Peyer's patch (tissue), 4 donors: ENCODE measurements around the gene CRADD.

ENCODE experiments used
- CTCF ChIP-seq, 6 experiments: fragments of 450-650 bp in 4 of 6; fragments of 200-600 bp in 2 of 6; sonication (generic) in 1 of 6; IDR thresholded peaks; one replicate each; pipeline ENCODE4 v1.5.1; 2017 to 2019; ENCODE audit warnings: antibody characterized with exemption in 6 of 6, mild to moderate bottlenecking in 3 of 6, moderate library complexity in 1 of 6
- POLR2A ChIP-seq, 2 donors: fragments of 450-650 bp; IDR thresholded peaks; one replicate each; pipeline ENCODE4 v1.5.1; 2017; ENCODE audit warnings: antibody characterized with exemption in 2 of 2, mild to moderate bottlenecking in 2 of 2, moderate library complexity in 2 of 2

GRCh38 chr12:93857279-93857938, 180.2 kb downstream of the CRADD start:
- TF ChIP-seq CTCF (IDR thresholded peaks at IDR 0.05), result no peak
- no peak for TF ChIP-seq POLR2A (IDR thresholded peaks at IDR 0.05)
